ENCODE measurements around the gene ZC3H7A.

GRCh38 chr16:11796227-11797165, 562 bp downstream of the ZC3H7A start:
- TF ChIP-seq, protein P1, sequence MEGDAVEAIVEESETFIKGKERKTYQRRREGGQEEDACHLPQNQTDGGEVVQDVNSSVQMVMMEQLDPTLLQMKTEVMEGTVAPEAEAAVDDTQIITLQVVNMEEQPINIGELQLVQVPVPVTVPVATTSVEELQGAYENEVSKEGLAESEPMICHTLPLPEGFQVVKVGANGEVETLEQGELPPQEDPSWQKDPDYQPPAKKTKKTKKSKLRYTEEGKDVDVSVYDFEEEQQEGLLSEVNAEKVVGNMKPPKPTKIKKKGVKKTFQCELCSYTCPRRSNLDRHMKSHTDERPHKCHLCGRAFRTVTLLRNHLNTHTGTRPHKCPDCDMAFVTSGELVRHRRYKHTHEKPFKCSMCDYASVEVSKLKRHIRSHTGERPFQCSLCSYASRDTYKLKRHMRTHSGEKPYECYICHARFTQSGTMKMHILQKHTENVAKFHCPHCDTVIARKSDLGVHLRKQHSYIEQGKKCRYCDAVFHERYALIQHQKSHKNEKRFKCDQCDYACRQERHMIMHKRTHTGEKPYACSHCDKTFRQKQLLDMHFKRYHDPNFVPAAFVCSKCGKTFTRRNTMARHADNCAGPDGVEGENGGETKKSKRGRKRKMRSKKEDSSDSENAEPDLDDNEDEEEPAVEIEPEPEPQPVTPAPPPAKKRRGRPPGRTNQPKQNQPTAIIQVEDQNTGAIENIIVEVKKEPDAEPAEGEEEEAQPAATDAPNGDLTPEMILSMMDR (conservative IDR thresholded peaks at IDR 0.05 in 1 of 2, IDR thresholded peaks at IDR 0.05 in 1 of 2; ENCODE audit: low read depth in 1 of 2, low read length in 2 of 2), result no peak
- TF ChIP-seq EZH2 (IDR thresholded peaks at IDR 0.05; ENCODE audit: low read length, missing control alignments), result no peak
